ENCODE measurements around the gene DOCK2.
"Not testable (repeated sequence)": the region's sequence is repeated elsewhere in the genome, so short reads cannot be mapped to it uniquely, and the experiment has no call there.

The DOCK2 gene

GRCh38 chr5:169798438-169798837 lies 161.4 kb downstream of the DOCK2 start:
- no peak for DNase-seq

- DNase-seq, result no peak
Observed at GRCh38 chr5:169798906-169799660, 162.0 kb downstream of the DOCK2 start.

- peak; percentile 77 for DNase-seq
Observed at GRCh38 chr5:169801324-169801777, 164.3 kb downstream of the DOCK2 start.

DNA sequence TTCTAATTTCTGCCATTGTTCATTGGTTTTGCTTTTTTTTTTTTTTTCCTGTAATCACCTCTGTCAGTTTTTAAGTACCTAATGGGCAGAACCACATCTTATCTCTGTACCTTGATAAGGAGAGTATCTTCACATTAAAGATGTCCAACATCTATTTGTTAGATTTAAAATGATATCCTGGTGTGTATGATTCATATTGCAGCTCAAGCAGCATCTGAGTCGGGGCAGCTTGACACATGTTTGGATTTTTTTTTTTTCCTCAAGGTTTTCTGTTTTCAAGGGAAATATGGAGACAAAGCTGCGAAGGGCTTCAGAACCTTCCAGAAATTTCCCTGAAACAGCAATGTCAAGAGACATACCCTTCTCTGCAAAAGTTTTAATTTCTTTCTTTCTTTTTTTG lies 164.7 kb downstream of the DOCK2 start:
- no peak for DNase-seq

DNA sequence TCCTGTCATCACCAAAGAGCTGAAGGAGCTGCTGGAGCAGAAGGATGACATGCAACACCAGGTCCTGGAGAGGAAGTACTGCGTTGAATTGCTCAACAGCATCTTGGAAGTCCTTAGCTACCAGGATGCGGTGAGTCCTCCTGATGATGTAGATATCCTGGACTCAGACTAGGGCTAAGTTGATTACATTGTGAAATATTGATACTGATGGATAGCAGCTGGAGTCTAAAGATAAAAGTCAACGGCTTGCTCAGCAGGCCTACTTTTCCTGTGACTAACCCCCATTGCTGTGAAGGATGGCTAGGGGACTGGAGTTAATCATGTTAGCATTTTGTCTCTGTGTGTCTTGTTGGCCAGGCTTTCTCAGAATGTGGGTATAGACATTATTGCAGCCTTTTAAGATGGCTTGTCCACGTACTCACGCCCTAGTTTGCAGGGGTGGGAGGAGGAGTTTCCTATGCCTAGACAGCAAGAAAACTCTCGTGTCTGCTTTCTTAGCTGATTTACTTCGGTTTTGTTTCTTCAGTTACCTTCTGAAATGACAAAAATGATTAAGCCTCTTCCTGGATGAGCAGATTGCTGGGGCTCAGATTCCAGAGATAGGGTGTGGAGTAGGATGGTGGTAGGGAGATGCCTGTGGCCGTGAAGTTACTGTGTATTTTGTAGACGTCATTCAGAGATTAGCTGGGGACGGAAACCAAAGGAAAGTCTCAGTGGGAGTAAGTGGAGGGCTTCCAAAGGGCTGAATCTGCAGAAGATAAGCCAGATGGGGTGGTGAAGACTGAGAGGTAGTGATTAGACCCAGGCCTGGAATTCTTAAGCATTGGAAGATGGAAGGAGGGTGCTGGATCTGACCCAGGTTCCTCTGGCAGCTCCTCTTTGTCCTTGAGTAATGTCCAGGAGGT lies 166.3 kb downstream of the DOCK2 start:
- DNase-seq, result peak; percentile 99

- peak; percentile 88 for DNase-seq
Observed at GRCh38 chr5:169804861-169805260, 167.8 kb downstream of the DOCK2 start.

DNA sequence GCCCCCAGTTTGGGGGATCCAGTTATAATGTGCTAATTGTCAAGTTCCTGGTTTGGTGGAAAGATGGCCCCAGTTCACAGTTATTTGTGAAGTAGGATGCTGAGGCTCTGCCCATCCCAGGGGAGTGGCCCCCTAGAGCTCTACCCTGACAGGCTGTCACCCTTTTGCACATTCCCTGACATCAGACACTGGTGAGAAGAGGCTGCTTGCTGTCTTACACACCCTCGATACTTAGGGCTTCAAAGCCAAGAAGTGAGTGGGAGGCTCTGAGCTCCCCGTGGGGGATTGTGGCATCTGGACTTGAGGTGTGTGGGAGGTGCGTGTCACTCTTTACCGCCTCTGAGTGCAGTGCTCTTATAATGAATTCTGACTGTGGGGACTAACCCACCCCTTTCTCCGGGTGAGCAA lies 168.5 kb downstream of the DOCK2 start:
- peak; percentile 61 for DNase-seq

- no peak for DNase-seq
Observed at GRCh38 chr5:169805937-169806700, 169.0 kb downstream of the DOCK2 start.

DNA sequence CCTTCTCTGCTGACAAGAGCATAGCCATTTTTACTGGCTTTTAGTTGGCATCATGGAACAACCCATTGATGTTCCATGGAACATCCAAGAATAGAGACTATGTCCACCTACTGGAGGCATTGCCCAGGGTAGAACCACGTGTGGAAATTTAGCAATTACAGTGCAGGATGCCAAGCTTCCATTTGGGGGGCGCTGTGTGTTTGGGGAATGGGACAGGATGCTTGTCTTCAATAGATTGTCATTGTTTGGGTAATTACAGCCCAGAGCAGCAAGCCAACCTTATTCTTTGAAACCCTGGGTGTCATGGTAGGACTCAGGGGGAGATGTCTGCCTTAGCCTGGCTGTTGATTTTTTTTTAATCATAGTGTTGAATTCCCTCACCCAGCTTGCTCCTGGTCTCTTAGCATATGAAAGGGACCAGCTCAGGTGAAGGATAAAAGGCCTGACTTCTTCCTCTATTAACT lies 171.1 kb downstream of the DOCK2 start:
- DNase-seq, result no peak

DNA sequence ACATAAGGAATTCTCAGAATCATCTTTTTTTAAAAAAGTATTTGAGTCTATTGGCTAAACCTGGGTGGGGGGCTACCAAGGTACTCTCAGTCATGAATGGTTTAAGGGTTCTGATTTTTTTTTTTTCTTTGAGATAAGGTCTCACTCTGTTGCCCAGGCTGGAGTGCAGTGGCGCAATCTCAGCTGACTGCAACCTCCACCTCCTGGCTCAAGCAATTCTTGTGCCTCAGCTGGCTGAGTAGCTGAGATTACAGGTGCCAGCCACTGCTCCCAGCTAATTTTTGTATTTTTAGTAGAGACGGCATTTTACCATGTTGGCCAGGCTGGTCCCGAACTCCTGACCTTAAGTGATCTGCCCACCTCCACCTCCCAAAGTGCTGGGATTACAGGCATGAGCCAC lies 171.8 kb downstream of the DOCK2 start:
- not testable (repeated sequence) for DNase-seq

GRCh38 chr5:169809281-169809680 lies 172.2 kb downstream of the DOCK2 start:
- DNase-seq, result no peak

GRCh38 chr5:169810524-169810923 lies 173.4 kb downstream of the DOCK2 start:
- DNase-seq, result no peak

- no peak for DNase-seq
Observed at GRCh38 chr5:169811023-169811422, 173.9 kb downstream of the DOCK2 start.

DNA sequence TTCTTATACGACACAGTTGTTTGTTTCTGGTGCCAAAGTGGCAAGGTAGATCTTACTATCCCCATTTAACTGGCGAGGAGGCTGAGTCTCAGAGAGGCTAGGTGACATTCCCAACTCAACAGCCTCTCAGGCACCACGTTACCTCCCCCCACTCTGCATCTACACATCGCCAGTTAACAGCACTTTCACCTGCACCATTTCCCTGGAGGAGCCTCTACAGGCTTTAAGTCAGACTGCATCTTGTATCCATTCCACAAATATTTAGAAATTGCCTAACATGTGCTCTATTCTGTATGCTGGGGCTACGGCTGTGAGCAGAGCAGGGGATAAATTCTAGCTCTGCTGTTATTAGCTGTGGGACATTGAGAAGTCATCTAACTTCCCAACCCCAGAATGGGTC lies 174.6 kb downstream of the DOCK2 start:
- no peak for DNase-seq

GRCh38 chr5:169812786-169813185 lies 175.7 kb downstream of the DOCK2 start:
- DNase-seq, result no peak

GRCh38 chr5:169814045-169814444 lies 177.0 kb downstream of the DOCK2 start:
- no peak for DNase-seq

DNA sequence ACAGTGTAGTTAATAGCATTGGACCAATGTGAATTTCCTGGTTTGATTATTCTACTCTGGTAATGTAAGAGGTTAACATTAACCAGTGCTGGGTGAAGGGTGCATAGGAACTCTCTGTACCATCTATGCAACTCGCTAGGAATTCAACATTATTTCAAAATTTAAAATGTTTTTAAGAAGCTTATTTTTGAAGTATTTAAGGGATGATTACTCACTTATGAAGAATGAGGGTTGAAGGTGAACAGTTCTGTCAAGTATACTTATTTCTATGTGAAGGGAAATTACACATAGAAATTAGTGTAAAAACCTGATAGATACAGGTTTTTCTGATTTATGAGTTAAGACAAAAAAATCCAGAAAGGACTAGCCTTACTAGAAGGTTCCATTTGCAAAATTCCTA lies 177.4 kb downstream of the DOCK2 start:
- no peak for DNase-seq

DNA sequence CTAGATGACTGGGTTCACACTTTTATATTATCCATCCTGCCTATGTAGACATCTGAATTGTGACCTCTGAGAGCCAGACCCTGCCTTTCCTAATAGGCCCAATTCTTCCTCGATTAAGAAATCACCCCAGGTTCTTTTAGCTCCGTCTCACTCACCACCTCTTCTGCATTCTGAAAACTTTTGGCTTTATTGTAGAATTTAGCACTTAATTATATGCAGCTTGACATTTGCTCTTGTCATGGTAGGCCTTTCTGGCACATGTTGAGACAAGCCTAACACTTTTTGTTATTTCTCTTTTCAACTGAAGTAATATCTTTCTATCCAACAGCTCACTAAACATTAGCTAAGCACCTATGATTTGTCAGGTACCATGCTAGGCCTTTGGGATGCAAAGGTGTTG lies 180.0 kb downstream of the DOCK2 start:
- no peak for DNase-seq

- no peak for DNase-seq
Observed at GRCh38 chr5:169826618-169827017, 189.5 kb downstream of the DOCK2 start.

- no peak for DNase-seq
Observed at GRCh38 chr5:169827769-169828168, 190.7 kb downstream of the DOCK2 start.

DNA sequence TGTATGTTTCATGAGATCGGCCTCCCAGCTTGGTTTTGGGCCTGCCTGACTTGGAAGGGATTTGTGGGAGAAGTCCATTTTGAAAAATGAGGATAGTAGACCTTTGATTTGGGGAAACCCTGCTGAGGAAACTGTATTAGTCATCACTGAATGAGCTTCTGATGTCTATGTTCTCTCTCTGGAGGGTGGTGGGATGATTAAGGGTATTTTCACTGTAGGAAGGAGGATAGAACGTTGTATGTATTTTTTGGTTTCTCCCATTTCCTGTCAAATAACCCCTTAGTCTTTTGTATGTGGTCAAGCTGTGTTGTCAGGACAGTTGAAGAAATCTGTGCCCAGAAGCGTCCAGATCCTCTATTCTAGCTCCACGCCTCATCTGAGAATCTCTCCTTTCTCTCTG lies 191.3 kb downstream of the DOCK2 start:
- DNase-seq, result no peak

GRCh38 chr5:169831331-169831730 lies 194.3 kb downstream of the DOCK2 start:
- no peak for DNase-seq

- no peak for DNase-seq
Observed at GRCh38 chr5:169832304-169832703, 195.2 kb downstream of the DOCK2 start.
